Non-pigmented ciliary epithelial cell (primary cell): ENCODE results near the gene PAX5.

Source experiments
- DNase-seq: peaks from one replicate; pipeline ENCODE4 v3.0.0-alpha.2; 2010; ENCODE audit warnings: low read depth

The PAX5 gene

GRCh38 chr9:36858805-36859375 is 175.2 kb downstream of the PAX5 start:
- DNase-seq = no peak

- no peak for DNase-seq
Observed at GRCh38 chr9:36855448-36856315, 178.4 kb downstream of the PAX5 start.

GRCh38 chr9:36854751-36855150 is 179.3 kb downstream of the PAX5 start:
- DNase-seq = no peak

GRCh38 chr9:36854034-36854433 is 180.0 kb downstream of the PAX5 start:
- no peak for DNase-seq

GRCh38 chr9:36853233-36853632 is 180.8 kb downstream of the PAX5 start:
- no peak for DNase-seq

GRCh38 chr9:36849943-36850342 is 184.1 kb downstream of the PAX5 start:
- no peak for DNase-seq

- DNase-seq = no peak
Observed at GRCh38 chr9:36848946-36849345, 185.1 kb downstream of the PAX5 start.

GRCh38 chr9:36847781-36848673 is 186.0 kb downstream of the PAX5 start:
- no peak for DNase-seq

GRCh38 chr9:36846621-36847020 is 187.4 kb downstream of the PAX5 start:
- no peak for DNase-seq

GRCh38 chr9:36845844-36846243 is 188.2 kb downstream of the PAX5 start:
- DNase-seq = no peak

GRCh38 chr9:36844961-36845360 is 189.1 kb downstream of the PAX5 start:
- DNase-seq = no peak

GRCh38 chr9:36843964-36844363 is 190.1 kb downstream of the PAX5 start:
- DNase-seq = no peak

- DNase-seq = no peak
Observed at GRCh38 chr9:36842560-36843530, 191.2 kb downstream of the PAX5 start.

GRCh38 chr9:36840898-36841536 is 193.1 kb downstream of the PAX5 start:
- DNase-seq = no peak

GRCh38 chr9:36839131-36839885 is 194.8 kb downstream of the PAX5 start:
- no peak for DNase-seq

- DNase-seq = no peak
Observed at GRCh38 chr9:36837431-36838405, 196.3 kb downstream of the PAX5 start.

- no peak for DNase-seq
Observed at GRCh38 chr9:36836486-36836885, 197.6 kb downstream of the PAX5 start.

- DNase-seq = no peak
Observed at GRCh38 chr9:36835271-36835996, 198.6 kb downstream of the PAX5 start.
